HG03520 (cell line): ENCODE measurements around the gene ST3GAL2.
"Not testable (repeated sequence)": the region's sequence is repeated elsewhere in the genome, so short reads cannot be mapped to it uniquely, and the experiment has no call there.

ENCODE experiments used
- ATAC-seq: cut with Tn5 transposase; IDR thresholded peaks from one replicate; pipeline ENCODE4 v1.9.1; 2021; ENCODE audit warnings: mild to moderate bottlenecking, moderate library complexity; ENCODE audit not compliant: unreplicated experiment

The ST3GAL2 gene

GRCh38 chr16:70349783-70350182 is 89.1 kb downstream of the ST3GAL2 start:
- ATAC-seq: no peak

GRCh38 chr16:70348991-70349390 is 89.9 kb downstream of the ST3GAL2 start:
- ATAC-seq: no peak

DNA sequence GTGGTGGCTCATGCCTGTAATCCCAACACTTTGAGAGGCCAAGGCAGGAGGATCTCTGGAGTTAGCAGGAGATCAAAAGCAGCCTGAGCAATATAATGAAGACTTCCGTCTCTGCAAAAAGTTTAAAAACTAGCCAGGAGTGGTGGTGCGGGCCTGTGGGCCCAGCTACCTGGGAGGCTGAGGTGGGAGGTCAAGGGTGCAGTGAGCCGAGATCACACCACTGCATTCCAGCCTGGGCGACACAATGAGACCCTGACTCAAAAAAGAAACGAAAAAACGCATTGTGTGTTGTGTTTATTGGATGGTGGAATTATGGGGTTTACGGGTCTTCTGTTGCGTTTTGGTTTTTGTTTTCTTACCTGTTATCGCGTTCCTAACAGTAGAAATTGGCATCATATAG is 93.1 kb downstream of the ST3GAL2 start:
- ATAC-seq: no peak

DNA sequence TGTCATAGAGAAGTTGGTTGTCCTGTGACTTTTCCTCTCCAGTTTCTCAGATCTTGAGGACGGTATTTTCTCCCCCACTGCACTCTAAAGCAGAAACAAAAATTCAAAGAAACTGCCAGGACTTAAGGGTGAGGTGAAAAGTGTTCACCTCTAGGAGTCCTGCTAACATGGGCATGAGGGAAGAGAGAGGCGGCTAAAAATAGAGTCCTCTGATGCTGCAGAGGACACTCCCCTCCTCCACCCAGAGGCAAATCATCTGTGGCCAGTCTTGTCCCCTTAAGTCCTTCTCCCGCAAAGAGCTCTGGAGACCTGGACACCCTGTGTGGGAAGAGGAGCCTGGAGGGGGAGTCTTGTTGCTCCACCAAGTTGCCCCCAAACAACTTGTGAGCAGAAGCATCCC is 96.9 kb downstream of the ST3GAL2 start:
- no peak for ATAC-seq

DNA sequence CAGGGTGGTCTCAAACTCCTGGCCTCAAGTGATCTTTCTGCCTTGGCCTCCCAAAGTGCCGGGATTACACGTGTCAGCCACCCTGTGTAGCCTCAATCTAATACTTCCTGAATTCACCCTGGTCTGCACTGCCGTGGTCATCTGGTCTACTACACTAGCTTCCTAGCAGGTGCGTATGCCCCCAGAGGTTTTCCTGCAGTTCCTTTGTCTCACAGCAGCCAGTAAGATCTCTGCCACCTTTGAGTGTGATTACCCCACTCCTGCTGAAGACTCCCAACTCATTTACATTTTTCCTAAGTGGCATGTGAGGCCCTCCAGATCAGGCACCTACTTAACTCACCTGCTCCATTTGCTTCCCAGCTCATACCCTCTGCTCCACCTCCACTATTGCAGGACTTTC is 97.3 kb downstream of the ST3GAL2 start:
- ATAC-seq: no peak

GRCh38 chr16:70337814-70338213 is 101.1 kb downstream of the ST3GAL2 start:
- ATAC-seq: no peak

GRCh38 chr16:70332728-70333127 is 106.2 kb downstream of the ST3GAL2 start:
- ATAC-seq: not testable (repeated sequence)

GRCh38 chr16:70331588-70332358 is 107.1 kb downstream of the ST3GAL2 start:
- ATAC-seq: no peak

- ATAC-seq: no peak
Measured at GRCh38 chr16:70331091-70331490, 107.8 kb downstream of the ST3GAL2 start.
